ELR (cell line): ENCODE measurements around the gene ADD1.
"Not testable (repeated sequence)": the region's sequence is repeated elsewhere in the genome, so short reads cannot be mapped to it uniquely, and the experiment has no call there.

Source experiments
- DNase-seq: peaks from one replicate; pipeline ENCODE4 v3.0.0-alpha.2; 2015; ENCODE audit warnings: low read depth

Gene ADD1

GRCh38 chr4:2886161-2886560 is 42.5 kb downstream of the ADD1 start:
- no peak for DNase-seq

- no peak for DNase-seq
These were observed 43.0 kb downstream of the ADD1 start for GRCh38 chr4:2886622-2887021.

DNA sequence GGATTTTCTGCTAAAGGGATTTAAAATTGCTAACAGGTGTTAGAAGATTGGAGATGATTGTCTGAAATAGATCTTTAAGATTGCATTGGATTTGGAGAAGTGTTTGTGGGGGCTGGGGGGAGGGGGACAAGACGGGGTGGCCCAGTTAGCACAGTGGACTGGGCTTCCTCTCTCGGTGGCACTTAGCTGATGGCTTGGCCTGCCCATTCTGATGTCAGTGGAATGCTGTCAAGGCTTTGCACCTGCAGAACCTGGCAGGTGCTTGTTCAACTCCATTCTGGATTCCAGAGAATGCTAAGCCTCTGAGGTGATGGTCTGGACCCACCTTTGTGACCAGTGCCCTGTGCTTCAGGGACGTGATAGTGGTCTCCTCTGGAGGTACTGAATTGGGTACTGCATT is 43.7 kb downstream of the ADD1 start:
- no peak for DNase-seq

DNA sequence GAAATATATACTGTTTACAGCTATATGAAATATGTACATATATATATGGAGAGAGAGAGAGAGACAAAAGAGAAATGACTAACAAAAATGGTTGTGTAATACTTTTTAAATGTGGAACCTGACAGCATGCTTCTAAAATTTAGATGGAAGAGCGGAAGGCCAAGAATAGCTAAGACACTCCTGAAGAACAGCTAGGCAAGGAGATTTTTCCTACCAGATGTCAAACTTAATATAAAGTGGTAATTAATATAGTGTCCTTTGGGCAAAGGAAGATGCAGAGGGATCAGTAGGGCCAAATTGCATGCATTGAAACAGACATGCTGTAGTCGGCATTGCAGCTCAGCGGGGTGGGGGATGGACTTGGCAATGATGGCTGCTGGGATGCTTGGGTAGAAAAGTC is 45.2 kb downstream of the ADD1 start:
- DNase-seq = no peak

DNA sequence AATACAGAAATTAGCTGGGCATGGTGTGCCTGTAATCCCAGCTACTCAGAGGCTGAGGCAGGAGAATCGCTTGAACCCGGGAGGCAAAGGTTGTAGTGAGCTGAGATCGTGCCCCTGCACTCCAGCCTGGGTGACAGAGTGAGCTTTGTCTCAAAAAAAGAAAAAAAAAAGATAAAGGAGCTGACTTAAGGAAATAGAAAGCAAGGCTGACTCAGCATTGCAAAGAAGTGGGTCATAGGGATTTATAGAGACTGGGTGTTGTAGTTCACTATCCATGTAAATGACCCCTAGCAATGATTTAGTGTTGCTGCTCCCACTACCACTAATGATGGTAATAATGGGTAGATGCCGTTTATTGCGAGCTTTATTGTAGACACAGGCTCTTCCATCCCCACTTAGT is 47.6 kb downstream of the ADD1 start:
- DNase-seq = peak; percentile 55

DNA sequence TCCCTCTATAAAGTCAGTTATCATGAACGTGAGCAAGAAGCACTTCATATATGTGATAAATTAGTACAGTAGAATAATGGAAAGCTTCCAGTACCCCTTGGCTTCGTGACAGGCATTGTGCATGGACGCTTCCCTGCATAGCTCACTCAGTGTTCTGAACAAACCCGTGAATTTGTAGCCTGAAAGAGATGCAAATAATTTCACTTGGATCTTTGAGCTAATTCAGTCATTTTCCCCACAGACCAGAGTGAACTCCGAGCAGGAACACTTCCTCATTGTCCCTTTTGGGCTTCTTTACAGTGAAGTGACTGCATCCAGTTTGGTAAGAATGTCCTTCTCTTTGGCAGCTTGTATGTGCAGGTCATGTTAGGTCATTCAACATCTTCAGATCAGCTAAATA is 50.1 kb downstream of the ADD1 start:
- DNase-seq = no peak

DNA sequence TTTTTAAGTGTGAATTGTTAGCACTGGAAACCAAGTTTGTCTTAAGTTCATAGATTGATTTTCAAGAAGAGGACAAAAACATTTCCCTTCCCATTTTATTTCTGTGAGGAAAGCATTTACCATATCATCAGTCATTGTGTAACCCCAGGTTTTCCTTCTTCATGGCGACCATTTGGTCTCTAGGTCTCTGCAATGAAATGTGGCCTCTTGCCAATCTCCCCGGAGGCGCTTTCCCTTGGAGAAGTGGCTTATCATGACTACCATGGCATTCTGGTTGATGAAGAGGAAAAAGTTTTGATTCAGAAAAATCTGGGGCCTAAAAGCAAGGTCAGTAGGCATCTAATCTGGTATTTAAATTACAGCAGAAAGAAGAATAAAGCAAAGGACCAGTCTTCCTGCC is 54.4 kb downstream of the ADD1 start:
- DNase-seq = no peak

DNA sequence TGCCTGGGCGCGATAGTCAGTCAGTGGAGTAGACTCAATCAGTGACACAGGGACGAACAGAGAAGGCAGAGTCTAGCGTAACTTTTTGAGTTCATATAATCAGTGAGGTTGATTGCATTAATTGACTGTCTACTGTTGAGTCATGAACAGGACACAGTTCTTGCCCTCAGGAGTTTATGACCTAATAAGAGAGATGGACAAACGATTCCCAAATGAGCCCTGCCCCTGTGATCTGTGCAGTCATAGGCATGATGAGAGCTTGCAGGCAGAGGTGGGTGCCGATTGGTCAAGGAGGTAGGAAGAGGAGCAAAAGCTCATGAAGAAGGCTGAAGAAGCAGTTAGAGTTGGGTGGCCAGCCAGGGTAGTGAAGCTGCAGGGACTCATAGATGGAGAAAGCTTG is 57.1 kb downstream of the ADD1 start:
- peak; percentile 26 for DNase-seq

DNA sequence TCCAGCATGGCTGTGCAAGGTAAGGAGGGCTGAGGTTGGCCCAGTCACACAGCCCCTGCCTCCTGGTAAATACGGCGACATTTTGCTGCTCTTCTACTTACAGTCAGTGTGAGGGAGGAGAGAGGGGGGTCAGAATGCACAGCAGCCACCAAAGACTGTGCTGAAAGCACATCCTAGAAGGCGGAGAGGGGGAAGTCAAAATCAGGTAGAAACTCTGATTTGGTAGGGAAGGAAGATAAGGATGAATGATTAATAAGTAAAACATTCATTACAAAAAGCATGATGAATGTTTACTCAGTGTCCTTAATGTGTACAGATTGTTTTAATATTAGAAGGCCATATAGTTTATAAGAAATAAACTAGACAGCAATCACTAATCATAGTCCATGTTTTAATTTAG is 57.5 kb downstream of the ADD1 start:
- no peak for DNase-seq

DNA sequence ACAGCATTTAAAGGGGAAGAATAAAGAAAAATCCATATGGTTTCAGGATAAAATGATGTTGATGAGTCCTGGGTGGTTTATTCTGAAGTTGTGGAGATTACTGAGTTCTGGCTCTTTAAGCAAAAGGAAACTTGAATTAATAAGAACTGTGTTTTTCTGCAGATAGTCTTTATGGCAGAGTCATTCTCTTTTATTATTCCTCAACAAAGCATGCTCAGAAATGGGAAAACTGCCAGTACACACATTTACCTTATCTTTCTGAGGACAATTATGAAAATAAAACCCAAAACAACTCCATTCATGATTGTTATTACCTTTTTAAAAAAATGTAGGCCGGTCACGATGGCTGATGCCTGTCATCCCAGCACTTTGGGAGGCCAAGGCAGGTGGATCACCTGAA is 58.5 kb downstream of the ADD1 start:
- no peak for DNase-seq

DNA sequence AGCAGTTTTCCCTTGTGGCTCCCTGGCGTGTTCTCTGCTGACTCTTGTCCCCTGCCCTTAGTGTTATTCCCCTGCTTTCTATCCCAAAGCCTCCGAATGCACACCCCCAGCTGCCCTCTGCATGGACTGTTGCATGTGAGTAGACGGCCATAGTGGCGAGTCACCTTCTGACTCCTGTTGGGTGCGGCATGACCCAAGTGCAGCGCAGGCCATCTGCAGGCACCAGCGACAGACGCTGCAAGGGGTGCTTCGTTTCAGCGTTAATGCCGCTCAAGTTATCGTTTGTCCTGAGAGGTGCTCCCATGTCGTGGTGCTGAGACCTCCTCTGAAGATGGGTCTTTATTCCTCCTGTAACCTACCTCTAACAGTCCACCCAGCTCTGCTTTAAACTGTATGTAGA is 61.9 kb downstream of the ADD1 start:
- peak; percentile 24 for DNase-seq

DNA sequence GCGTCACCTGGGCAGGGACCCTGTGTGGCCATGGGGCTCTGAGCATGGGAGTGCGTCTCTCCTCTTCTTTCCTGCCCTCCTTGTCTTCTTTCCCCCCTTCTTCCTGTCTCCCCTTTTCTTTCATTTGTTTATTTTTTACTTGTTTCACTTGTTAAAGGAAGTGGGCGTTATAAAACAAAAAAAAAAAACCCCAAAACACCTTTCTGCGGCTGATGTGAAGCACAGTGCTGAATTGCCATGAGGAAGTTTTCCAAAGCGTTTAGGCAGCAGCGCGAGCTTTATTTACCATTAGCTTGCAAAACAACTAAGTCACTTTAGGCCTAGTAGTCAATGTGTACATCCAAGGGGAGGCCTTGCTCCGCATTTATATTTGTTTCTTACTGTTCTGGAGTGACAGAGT is 62.6 kb downstream of the ADD1 start:
- no peak for DNase-seq

DNA sequence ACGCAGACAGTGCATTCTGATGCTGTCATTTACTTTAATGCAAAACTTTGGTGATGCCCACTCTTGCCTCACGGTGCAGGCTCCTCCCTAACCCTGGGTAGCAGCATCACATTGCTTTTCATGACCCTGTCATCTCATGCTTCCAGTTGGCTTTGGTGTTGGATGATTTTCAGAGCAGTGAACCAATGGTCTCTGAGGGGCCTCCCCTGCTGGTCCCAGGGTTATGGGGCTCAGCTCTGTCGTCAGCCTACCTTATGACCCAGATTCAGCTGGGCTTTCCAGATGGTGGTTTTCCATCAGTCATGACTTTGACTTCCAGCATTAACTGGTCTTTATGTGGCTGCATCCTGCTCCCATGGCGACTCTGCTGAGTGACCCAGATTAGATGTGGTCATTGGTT is 63.6 kb downstream of the ADD1 start:
- no peak for DNase-seq

- DNase-seq = no peak
These were observed 64.2 kb downstream of the ADD1 start for GRCh38 chr4:2907706-2908293.

DNA sequence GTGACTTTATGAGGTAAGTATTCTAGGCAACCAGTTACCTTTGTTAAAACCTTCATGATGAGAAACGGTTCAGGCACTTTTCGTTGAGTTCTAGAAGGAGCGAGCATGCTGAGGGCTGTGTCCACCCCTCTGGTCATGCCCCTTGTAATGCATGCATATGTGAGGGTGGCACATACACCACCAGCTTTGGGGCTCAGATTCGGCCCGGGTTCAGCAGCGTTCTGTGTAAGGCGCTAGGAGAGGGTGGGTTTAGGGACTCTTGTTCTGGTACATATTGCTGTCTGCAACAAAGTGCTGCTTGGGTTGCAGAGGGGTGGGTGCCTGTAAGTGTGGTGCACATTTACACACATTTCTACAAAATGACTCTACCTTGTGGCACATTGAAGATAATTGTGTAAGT is 65.0 kb downstream of the ADD1 start:
- DNase-seq = no peak

- no peak for DNase-seq
These were observed 65.9 kb downstream of the ADD1 start for GRCh38 chr4:2909583-2909982.

DNA sequence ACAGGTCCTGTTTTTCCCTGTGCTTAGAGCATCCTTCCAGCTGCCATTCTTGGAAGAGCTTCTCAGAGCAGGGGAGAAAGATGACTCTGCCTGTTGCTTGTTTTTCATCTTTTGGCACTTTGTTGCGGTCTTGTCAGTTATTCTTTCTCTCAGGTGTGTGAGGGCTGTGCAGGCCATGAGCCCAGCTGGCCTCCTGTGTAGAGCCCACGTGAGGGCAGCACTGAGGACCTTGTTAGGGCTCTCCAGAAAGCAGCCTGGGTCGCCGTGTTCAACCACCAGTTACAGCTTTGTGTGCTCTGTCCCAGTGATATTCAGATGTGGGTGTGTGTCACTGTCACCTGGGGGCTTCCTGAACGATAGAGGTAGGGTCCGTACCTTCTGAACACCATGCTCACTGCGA is 66.8 kb downstream of the ADD1 start:
- DNase-seq = no peak

GRCh38 chr4:2911868-2912267 is 68.2 kb downstream of the ADD1 start:
- DNase-seq = no peak

DNA sequence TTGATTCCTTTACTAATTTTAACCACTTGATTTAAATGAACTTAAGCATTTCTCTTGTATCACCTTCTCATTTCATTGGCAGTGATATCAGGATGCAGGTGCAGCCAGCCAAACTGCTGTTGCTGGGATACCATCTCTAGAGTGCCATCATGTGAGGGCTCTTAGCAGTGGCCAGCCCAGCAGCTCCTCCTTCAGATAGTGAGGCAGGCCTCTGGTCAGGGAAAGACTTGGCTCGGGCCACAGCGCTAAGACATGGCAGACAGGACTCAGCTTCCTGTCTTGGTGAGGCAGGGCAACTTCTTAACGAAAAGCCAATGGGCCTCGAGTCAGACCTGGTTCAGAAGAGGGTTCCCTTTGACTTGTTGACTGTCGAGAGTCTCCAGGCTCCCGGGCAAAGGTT is 69.5 kb downstream of the ADD1 start:
- no peak for DNase-seq

- no peak for DNase-seq
These were observed 70.8 kb downstream of the ADD1 start for GRCh38 chr4:2914256-2915126.

DNA sequence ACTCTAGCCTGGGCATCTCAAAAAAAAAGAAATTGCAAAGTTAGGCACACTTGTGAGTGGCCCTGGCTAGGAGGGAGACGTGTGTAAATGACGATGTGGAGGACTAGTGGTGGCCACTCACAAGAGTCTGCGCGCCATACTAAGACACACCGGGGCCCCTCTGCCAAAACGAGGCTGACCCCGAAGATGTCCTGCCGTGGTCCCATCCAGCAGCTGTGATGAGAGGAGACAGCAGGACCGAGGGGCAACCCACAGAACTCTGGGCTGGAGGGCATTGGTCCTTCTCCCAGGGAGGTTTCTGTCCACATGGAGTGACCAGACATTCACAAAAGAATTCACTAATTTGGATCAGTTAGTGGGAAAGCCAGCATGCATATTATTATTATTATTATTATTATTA is 72.1 kb downstream of the ADD1 start:
- no peak for DNase-seq

- not testable (repeated sequence) for DNase-seq
These were observed 73.1 kb downstream of the ADD1 start for GRCh38 chr4:2916696-2917095.

DNA sequence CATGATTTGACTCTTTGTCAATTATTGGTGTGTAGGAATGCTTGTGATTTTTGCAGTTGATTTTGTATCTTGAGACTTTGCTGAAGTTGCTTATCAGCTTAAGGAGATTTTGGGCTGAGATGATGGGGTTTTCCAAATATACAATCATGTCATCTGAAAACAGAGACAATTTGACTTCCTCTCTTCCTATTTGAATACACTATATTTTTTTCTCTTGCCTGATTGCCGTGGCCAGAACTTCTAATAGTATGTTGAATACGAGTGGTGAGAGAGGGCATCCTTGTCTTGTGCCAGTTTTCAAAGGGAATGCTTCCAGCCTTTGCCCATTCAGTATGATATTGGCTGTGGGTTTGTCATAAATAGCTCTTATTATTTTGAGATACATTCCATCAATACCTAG is 74.7 kb downstream of the ADD1 start:
- not testable (repeated sequence) for DNase-seq

- DNase-seq = not testable (repeated sequence)
These were observed 75.1 kb downstream of the ADD1 start for GRCh38 chr4:2918714-2919113.
